ENCODE results near the gene KCNQ2. TPM values are rescaled to one million over a fixed set of nuclear protein-coding genes. Genes with fewer than 3 reads are reported as not detected.

The KCNQ2 gene
- total RNA-seq, 1 donor from 2014 or later, result 0.89 TPM

GRCh38 chr20:63371291-63371865, 101.1 kb downstream of the KCNQ2 start:
- DNase-seq (no peak), ATAC-seq (ENCODE audit: poor library complexity) (no peak)
- intact Hi-C loops (cut with DNase I), result no loop called here

- intact Hi-C loops (cut with DNase I), result no loop called here
- ATAC-seq (ENCODE audit: poor library complexity), result peak; percentile 82
- DNase-seq, result no peak
These were observed 101.8 kb downstream of the KCNQ2 start for GRCh38 chr20:63370618-63371187.

GRCh38 chr20:63369724-63370617, 102.5 kb downstream of the KCNQ2 start:
- intact Hi-C loops (cut with DNase I), result no loop called here
- ATAC-seq (ENCODE audit: poor library complexity) (peak; percentile 37), DNase-seq (no peak)

DNA sequence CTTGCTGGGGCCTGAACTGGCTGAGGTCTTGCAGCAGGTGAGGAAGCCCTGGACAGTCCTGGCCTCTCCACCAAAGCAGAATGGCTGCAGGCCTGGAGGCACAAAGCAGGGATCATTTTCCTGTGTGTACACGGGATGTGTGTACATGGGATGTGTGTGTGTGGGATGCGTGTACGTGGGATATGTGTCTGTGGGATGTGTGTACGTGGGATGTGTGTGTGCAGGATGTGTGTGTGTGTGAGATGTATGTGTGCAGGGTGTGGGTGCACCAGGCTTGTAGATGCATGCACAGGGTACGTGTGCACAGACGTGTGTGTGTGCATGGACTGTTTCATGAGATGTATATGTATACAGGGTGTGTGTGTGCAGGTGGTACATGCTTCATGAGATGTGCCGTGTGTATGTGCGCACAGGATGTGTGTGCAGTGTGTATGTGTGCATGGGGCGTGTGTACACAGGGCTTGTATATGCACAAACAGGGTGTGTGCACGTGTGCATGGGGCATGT, 103.4 kb downstream of the KCNQ2 start:
- ATAC-seq (ENCODE audit: poor library complexity) (no peak), DNase-seq (no peak)
- intact Hi-C loops (cut with DNase I), result no loop called here

GRCh38 chr20:63368151-63368550, 104.3 kb downstream of the KCNQ2 start:
- DNase-seq (no peak), ATAC-seq (ENCODE audit: poor library complexity) (no peak)
- intact Hi-C loops (cut with DNase I), result no loop called here

GRCh38 chr20:63367446-63368055, 104.9 kb downstream of the KCNQ2 start:
- DNase-seq, result no peak
- intact Hi-C loops (cut with DNase I), result no loop called here

GRCh38 chr20:63366390-63367365, 105.8 kb downstream of the KCNQ2 start:
- no peak for DNase-seq
- no peak for ATAC-seq (ENCODE audit: poor library complexity)
- intact Hi-C loops (cut with DNase I), result no loop called here

More at GRCh38 chr20:63367446-63368055, 104.9 kb downstream of the KCNQ2 start:
- ATAC-seq (ENCODE audit: poor library complexity), result peak; percentile 26

DNA sequence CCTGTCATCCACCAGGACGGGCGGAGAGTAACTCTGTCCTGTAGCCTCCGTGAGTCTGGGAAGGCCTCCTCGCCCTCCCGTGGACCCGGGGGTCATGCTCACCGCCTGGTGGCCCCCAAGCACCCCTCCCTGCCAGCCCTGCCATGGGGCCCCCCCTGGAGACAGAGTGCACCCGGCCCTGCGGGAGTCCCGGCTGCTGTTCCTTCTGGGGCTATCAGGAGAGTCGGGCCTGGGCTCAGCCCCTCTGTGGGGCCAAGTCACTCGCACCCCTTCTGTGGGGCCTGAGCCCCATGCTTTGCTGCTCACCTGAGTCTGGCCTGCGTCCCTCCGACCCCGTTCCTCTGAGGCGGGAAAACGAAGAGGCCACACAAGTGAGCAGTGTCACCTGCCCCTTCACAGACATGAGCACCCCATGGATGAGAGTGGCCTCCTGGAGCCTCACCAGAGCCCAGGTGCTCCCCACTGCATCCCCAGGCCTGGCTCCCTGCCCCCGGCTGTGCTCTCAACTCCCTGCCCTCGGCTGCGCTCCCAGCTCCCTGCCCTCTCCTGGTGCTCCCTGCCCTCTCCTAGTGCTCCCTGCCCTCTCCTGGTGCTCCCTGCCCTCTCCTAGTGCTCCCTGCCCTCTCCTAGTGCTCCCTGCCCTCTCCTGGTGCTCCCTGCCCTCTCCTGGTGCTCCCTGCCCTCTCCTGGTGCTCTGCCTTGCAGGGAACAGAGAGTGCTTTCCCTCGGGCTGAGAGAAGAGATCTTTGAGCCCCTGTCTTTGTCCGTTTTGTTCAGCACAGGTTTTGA, 106.7 kb downstream of the KCNQ2 start:
- DNase-seq (no peak), ATAC-seq (ENCODE audit: poor library complexity) (no peak)
- intact Hi-C loops (cut with DNase I), result no loop called here

DNA sequence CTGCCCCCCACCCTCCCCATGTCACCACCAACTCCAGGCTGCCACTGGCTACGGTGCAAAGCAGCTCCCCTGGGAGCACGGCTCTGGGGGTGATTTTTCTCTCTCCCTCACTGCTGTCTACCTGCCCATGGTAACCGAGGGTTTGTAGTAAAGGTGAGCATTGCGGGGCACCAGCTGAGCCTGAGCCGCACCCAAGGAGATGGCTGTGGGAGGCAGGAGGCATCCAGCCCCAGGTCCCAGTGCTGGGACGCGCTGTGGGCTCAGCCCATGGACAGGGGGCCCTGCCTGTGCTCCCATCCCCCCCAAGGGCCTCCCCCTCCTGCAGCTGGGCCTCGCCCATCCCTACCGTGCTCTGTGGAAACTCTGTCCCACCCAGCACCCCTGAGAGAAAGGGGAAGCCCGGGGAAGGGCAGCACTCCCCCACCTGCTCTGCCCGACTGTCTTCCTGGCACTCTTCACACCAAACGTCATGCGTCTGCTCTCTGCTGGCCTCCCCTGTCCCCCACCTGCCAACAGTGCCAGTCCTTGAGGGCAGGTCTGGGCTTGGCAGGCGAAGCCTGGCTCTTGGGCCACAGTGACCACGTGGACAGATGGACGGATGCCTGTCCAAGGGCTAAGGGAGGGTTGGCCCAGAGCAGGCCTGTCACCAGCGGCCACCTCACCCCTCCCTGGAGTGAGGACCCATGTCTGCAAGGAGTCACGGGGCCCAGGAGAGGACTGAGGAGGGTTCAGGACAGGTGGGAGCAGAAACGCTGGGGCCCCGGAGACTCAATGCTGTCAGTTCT, 107.5 kb downstream of the KCNQ2 start:
- ATAC-seq (ENCODE audit: poor library complexity), result peak; percentile 26
- DNase-seq, result no peak
- intact Hi-C loops (cut with DNase I), result no loop called here

DNA sequence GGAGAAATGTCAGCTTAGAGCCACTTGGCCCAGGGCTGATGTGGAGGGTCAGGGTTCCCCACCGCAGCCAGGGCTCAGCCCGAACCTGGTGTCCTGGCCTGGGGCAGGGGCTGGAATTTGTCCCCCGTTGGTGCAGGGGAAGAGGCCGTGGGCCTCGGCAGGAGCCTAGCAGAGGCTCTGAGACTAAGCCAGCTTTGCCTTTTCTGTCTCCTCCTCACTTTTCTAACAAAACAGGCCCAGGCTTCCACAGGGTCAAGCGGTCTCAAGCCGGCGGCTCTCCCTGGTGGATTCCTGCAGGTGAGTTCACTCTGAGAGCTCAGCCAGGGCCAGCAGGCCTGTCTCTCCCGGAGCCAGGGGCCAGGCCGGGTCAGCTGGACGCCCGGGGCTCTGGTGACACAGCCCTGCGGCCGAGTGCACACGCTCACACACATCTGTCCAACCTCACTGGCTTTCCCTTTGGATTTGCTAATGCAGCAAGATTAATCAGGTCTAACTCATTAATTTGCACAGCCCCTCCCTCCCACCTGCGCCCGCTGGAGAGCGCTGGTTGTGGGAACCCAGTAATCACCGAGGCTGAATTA, 108.4 kb downstream of the KCNQ2 start:
- intact Hi-C loops (cut with DNase I), result no loop called here
- ATAC-seq (ENCODE audit: poor library complexity) (no peak), DNase-seq (peak; percentile 22)

DNA sequence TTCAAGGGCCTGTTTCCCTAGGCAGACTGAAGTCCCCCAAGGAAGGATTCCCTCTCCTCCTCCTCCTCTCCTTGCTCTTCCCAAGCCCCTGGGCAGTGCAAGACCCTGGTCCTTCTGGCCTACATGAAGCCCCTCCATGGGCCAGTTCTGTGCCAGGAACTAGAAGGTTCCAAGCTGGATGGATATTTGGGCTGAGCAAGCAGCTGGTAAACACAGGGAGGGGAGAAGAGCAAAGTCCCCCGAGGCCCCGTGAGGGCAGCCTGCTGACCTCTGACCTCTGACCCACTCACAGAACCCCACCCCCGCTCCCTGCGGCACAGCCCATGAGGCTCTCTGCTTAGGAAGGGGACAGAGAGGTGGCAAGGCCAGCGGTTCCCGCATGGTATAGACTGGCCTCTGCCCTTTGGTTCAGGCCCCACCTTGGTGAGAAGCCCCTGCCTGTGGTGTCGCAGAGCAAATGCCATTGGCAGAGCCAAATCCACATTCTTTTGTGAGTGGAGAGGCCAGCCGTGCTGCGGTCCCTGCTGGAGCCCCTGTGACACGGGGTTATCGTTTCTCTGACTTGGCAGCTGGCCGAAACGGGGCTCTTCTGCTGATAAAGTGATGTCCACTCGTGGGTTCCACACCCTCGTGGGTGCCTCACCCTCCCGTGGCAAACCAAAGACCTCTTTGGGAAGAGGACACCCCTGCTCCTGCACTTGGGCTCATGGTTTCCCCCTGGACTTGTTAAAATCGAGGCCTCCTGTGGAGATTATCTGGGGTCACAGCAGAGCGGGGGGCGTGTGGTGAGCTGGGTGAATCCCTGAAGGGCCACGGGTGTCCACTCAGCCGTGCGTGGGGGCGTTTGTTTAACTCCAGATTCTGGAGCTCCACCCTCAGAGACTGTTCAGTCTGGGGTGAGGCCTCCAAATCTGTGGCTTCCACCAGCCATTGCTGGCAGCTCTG, 109.2 kb downstream of the KCNQ2 start:
- no peak for DNase-seq

GRCh38 chr20:63362436-63363009, 109.9 kb downstream of the KCNQ2 start:
- intact Hi-C loops (cut with DNase I), result no loop called here
- ATAC-seq (ENCODE audit: poor library complexity) (no peak), DNase-seq (peak; percentile 34)

More for the DNA sequence above, 109.2 kb downstream of the KCNQ2 start:
- ATAC-seq (ENCODE audit: poor library complexity), result no peak
- intact Hi-C loops (cut with DNase I), result no loop called here

GRCh38 chr20:63361519-63362435, 110.7 kb downstream of the KCNQ2 start:
- DNase-seq, result peak; percentile 34
- intact Hi-C loops (cut with DNase I), result no loop called here
- no peak for ATAC-seq (ENCODE audit: poor library complexity)

Data from Right ventricle myocardium superior (tissue), 1 donor.